SH-SY5Y (cell line): Measurements from ENCODE around the gene PXYLP1.

ENCODE experiments used
- GATA2 ChIP-seq: IDR thresholded peaks from 2 replicates; pipeline ENCODE4 v1.6.1; 2011; ENCODE audit warnings: mild to moderate bottlenecking, low read depth, low read length
- GATA3 ChIP-seq: IDR thresholded peaks from 2 replicates; pipeline ENCODE4 v1.6.1; 2011; ENCODE audit warnings: low read depth, mild to moderate bottlenecking, low read length, moderate library complexity

Gene PXYLP1

GRCh38 chr3:141337991-141338390 is 106.4 kb downstream of the PXYLP1 start:
- TF ChIP-seq GATA2 = no peak
- TF ChIP-seq GATA3 = no peak

- TF ChIP-seq GATA3 = no peak
- TF ChIP-seq GATA2 = no peak
Observed at GRCh38 chr3:141338881-141339280, 107.3 kb downstream of the PXYLP1 start.

GRCh38 chr3:141341536-141341935 is 109.9 kb downstream of the PXYLP1 start:
- TF ChIP-seq GATA2 = no peak
- no peak for TF ChIP-seq GATA3

DNA sequence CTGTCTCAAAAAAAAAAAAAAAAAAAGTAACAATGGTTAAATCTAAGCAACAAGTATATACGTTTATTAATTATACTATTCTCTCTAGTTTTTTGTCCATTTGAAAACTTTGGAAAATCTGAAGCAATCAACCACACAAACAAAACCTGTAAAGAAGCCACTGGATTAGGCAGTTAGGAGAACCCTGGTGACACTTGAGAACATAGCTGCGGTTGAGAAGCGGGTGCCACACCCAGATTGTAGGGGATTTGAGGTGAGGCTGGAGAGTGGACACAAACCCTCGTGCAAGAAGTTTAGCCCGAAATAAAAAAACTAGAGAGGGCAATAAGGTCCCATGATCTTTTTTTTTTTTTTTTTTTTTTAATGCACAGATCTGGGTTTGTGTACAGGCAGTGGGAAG is 110.8 kb downstream of the PXYLP1 start:
- TF ChIP-seq GATA2 = no peak
- TF ChIP-seq GATA3 = no peak

DNA sequence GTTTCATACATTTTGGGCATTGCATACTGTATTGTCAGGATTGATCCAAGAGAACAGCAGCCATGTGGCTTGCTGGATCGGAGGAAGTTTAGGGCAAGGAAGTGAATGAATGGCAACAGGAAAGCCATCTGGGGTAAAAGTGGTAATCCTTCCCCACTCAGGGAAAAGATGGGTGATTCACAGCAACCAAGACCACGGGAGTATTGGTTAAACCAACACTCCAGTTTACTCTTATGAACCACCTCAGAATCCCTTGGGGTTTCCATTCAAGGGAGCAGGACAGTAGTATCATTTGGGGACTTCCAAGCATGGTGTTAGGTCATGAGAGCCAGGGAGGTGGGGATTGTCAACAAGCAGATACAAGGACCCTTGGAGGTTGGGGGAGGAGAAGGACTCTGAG is 111.5 kb downstream of the PXYLP1 start:
- TF ChIP-seq GATA2 (no peak), GATA3 (no peak)

GRCh38 chr3:141343865-141344271 is 112.2 kb downstream of the PXYLP1 start:
- TF ChIP-seq GATA3 (no peak), GATA2 (no peak)
